Esophagus squamous epithelium (tissue), 4 donors: Measurements from ENCODE around the gene UBE2M.

Source experiments
- CTCF ChIP-seq, 6 experiments: fragments of 450-650 bp in 4 of 6; fragments of 200-600 bp in 2 of 6; sonication (generic) in 2 of 6; IDR thresholded peaks; one replicate each; pipeline ENCODE4 v1.5.1; 2016 to 2019; ENCODE audit warnings: antibody characterized with exemption in 6 of 6, mild to moderate bottlenecking in 4 of 6, moderate library complexity in 4 of 6
- POLR2A ChIP-seq, 4 donors: fragments of 450-650 bp; IDR thresholded peaks; one replicate each; pipeline ENCODE4 v1.6.1; 2017; ENCODE audit warnings: antibody characterized with exemption in 4 of 4, mild to moderate bottlenecking in 4 of 4, moderate library complexity in 3 of 4

- TF ChIP-seq CTCF (IDR thresholded peaks at IDR 0.05) (no peak), POLR2A (IDR thresholded peaks at IDR 0.05) (no peak)
Measured at GRCh38 chr19:58569191-58569942, 11.0 kb upstream of the UBE2M start.
